ENCODE measurements around the gene PILRA.
"Not testable (repeated sequence)": the region's sequence is repeated elsewhere in the genome, so short reads cannot be mapped to it uniquely, and the experiment has no call there.

The PILRA gene

DNA sequence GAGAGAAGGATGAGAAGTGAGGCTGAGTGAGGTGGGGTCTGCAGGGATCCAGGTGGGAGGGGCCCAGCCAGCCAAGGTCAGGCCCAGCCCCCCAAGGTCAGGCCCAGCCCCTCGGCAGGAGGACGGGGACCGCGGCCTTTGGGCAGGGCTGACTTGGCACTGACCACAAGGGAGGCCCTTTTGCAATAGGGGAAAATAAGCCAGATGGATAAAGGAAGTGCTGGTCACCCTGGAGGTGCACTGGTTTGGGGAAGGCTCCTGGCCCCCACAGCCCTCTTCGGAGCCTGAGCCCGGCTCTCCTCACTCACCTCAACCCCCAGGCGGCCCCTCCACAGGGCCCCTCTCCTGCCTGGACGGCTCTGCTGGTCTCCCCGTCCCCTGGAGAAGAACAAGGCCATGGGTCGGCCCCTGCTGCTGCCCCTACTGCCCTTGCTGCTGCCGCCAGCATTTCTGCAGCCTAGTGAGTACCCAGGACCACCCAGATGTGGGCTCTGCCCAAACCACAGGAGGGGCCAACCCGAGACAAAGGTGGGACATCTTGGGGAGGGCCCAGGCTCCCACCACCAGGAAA lies at the start of gene PILRA:
Gene PILRA, plus strand, starts transcription at position 227 of the 571 bp plus-strand sequence. Its CDS starts 170 bp downstream, at position 397.
- DNase-seq, result peak in 1 of 2 donors; percentile 65

DNA sequence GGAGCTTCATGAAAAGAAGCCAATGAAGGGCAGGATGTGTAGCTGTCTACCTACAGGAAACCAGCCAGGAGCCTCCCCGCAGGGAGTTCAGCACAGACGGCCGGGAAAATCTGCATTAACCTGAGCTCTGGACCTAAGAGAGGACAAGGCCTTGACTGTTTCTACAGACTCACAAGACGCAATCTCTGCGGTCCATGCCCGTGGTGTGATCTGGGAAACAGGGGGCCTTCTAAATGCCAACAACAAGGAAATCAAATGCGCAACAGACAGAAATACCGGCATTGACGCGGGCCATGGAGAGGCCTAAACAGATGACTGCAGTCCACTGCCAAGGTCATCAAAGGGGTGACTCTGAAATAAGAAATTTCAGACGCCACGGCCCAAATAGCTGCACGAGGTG lies 49.1 kb upstream of the PILRA start:
- DNase-seq, result not testable (repeated sequence)

DNA sequence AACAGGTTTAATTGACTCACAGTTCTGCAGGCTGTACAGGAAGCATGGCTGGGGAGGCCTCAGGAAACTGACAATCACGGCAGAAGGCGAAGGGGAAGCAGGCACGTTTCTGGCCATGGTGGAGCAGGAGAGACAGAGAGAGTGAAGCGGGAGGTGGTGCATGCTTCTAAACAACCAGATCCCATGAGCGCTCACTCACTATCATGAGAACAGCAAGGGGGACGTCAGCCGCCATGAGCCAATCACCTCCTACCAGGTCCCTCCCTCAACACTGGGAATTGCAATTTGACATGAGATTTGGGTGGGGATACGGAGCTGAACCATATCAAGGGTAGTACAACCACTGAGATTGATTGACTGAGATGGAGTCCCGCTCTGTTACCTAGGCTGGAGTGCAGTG lies 47.6 kb upstream of the PILRA start:
- not testable (repeated sequence) for DNase-seq

DNA sequence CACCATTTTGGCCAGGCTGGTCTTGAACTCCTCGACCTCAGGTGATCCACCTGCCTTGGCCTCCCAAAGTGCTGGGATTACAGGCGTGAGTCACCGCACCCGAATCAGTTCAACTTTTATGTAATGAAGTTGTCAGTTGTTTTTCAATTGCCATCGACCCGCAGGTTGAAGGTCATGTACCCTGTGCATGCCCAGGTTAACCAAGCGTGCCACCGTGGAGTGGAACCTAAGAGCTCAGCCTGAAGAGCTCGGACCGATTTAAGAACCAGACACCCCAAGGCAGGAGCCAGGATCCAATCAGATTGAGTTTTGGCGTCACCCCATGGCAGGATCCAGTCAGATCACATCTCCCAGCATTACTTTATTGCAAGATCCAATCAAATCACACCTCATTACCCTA lies 46.4 kb upstream of the PILRA start:
- DNase-seq, result not testable (repeated sequence)

DNA sequence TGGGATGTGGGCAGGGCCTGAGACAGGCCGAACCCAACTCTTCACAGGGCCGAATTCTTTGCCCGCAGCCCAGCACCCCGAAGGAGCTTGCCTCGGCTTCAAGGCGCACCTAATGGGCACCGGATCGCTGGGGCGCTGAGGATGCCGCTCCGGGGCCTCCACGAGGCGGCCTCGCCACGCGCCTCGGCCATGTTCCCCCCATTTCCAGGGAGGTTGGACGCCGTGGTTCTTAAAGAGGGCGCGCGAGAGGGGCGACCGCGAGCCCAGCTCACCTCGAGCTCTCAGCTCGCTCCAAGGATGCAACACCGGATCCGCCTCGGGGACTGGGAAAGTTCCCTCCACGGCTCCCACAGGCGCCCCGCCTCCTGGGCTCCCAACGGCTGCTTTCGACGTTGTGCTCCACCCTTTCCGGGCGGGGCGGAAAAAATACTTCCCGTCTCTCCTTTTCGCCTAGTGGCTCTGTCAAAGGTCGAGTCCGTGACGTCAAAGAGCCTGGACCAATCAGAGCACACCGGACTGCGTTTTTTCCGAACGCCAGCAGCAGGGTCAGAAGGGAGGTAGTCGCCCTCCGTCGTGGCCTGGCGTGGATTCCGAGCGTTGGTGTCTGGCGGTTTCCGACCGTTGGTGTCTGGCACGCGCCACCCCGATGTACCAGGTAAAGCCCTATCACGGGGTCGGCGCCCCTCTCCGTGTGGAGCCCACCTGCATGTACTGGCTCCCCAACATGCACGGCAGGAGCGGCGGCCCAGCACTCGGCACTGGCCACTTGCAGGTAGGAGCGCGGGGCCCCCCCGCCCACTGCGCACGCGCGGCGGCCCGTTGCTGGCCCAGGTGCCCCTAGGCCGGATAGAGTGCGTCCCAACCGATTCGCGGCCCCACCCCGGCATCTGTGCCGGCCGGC lies 37.5 kb upstream of the PILRA start:
- DNase-seq, result peak; percentile 92 to 93

DNA sequence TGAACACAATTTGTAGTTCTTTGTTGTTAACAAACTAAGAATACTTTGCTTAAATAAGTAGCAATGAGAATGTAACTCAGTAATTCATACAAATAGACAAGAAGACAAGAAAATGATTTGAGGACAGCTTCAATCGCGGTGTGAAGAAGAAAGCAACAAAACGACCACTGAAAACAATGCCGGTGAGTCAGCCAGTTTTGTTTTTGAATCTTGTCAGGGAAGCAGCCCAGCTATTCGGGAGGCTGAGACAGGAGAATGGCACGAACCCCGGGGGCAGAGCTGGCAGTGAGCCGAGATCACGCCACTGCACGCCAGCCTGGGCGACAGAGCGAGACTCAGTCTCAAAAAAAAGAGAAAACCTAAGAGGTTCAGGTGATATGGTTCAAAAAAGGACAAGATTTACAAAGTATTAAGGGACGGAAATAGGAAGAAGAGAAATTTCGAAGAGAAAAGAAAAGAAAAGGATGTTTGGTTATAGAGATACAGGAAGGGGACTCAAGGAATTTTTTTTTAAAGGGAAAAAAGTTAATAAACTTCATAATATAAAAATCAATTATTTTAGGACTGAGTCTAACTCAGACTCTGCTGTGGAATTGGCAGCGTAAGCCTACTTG lies 35.1 kb upstream of the PILRA start:
- not testable (repeated sequence) for DNase-seq

DNA sequence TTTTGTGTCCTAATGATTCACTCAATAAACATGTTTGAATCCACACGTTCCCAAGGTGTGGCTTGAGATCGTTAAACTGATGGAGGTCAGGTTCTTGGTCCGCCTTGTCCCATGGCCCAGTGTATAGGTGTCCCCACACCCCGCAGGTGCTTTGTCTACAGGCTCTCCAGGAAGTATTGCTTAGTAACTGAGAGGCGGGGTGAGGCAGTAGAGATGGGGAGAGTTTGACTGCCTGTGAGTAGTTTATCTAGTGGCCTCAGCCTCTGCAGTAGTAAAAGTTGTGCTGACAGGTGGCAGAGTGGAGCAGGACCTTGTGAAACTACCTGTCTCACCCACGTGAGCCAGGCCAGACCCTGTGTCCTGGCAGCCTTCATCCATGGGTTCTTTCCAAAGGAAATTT lies 32.0 kb upstream of the PILRA start:
- DNase-seq, result not testable (repeated sequence)

DNA sequence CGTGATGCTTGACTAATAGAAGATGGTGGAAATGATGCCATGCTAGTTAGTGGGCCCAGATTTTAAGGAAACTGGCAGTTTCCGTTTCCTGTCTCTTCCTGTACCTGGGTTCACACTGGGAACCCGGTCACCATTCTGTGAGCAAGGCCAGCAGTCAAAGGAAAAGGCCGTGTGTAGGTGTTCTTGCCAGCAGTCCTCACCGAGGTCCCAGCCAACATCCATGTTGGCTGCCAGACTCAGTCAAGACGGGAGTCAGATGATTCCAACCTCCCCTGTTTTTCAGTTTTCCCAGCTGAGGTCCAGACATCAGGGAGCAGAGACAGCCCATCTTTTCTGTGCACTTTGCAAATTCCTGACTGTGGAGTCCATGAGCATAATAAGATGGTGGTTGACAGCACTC lies 30.5 kb upstream of the PILRA start:
- no peak for DNase-seq

DNA sequence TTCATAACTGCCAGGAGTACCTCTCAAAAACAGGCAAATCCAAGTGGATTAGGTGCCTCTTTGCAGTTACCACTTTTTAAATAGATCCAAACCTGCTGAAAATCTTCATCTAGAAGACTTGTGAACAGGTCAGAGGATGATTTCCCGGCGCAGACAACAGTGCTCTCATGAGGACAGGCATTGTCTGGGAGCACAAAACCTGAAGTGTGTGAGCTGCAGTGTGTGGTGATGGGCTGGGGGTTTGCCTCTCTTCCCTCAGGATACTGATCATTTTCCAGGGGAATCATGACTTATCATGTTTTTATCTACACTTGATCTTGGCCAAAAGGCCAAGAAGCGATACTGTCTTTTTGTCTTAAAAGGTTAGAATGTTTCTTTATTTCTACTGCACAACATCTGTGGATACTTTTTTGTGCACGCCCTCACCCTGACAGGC lies 29.1 kb upstream of the PILRA start:
- DNase-seq, result not testable (repeated sequence)

DNA sequence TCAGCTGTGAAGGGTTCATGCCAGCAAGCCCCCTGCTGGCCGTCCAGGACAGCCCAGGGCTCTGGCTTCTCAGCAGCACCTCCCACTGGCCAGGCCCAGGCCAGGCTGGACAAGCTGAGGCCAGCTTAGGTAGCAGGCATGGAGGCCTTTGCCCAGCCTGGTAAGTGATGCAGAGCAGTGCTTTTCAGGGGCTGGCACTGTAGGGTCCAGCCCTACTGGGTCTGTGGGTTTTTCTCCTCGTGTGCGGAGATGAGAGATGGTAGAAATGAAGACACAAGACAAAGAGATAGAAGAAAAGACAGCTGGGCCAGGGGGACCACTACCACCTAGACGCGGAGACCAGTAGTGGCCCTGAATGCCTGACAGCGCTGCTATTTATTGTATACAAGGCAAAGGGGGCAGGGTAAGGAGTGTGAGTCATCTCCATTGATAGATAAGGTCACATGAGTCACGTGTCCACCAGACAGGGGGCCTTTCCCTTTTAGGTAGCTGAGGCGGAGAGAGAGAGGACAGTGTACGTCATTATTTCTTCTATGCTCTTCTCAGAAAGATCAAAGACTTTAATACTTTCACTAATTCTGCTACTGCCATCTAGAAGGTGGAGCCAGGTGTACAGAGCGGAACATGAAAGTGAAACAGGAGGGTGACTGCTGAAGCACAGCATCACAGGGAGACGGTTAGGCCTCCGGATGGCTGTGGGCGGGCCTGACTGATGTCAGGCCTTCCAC lies 28.6 kb upstream of the PILRA start:
- peak; percentile 94 to 97 for DNase-seq

DNA sequence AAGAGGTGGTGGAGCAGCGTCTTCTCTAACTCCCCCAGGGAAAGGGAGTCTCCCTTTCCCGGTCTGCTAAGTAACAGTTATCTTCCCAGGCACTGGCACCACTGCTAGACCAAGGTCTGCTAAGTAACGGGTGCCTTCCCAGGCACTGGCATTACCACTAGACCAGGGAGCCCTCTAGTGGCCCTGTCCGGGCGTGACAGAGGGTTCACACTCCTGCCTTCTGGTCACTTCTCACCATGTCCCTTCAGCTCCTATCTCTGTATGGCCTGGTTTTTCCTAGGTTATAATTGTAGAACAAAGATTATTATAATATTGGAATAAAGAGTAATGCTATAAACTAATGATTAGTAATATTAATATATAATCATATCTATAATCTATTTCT lies 28.0 kb upstream of the PILRA start:
- peak; percentile 77 to 81 for DNase-seq

DNA sequence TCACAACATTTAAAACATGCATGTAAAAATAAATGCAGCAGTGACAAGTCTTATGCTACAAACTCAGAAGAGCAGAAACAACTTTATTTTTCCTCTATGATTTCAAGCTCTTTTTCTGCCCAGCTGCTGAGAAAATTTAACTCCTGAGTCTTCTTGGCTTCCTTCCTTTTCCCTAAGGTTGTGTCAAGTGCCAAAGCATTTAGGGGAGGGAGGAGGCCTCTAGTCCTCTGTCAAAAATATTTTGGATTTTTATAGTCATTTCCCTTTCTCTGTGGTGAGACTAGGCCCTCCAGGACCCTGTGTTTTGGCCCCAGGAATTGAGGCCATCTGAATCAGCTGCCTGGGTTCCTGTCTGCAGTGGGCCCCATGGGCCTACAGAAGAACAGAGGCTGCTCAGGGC lies 26.4 kb upstream of the PILRA start:
- DNase-seq, result no peak

DNA sequence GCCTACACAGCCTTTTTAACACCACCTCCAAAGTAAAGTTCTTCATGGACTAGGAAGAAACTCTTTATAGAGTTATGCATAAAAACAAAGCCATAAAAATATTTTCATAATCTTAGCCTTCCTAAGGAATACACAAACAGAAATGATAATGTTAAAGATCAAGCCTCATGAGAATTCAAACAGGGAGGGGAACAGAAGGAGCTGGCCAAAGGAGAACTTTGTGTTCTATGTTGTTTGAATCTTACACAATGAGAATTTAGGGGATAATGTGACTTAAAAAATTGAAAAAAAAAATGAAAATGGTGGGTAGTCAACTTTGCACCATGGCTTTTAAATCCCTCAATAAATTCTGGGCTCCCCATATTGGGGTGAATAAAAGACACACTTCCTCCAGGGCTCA lies 24.5 kb upstream of the PILRA start:
- DNase-seq, result no peak

DNA sequence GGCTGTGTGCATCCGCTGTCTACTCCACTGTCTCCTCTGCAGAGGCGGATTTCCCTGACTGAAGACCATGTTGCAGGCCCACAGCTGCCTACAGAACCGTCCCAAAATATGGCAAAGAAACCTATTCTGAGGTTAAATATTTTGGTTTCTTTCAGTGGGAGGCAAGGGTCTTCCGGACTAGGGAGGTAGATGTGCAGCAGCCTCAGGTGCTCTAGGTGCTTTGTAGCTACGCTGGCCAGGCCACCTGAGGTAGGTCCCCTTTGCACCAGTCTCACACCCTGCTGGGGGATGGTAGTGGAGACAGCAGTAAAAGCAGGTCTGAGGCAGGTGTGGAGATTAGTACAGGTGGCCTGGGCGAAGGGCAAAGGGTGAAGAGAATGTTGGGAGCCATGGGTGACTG lies 23.5 kb upstream of the PILRA start:
- no peak for DNase-seq

DNA sequence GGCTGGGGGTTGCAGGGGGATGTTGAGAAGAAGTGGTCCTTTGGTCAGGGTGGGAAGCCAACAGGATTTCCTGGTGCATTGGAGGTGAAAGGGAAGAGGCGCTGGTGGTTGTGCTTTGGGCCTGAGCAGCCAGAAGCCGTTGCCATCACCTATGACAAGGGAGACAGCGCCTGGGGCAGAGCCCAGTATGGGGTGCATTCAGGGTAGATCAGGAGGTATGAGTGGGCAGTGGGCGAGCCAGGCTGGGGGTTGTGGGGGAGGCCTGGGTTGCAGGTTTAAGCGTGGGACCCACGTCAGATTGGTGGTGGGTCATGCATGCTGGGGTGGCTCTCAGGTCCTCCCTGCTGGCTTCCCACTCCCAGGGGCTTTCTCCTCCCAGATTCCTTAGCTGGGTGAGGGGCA lies 21.6 kb upstream of the PILRA start:
- DNase-seq, result no peak

DNA sequence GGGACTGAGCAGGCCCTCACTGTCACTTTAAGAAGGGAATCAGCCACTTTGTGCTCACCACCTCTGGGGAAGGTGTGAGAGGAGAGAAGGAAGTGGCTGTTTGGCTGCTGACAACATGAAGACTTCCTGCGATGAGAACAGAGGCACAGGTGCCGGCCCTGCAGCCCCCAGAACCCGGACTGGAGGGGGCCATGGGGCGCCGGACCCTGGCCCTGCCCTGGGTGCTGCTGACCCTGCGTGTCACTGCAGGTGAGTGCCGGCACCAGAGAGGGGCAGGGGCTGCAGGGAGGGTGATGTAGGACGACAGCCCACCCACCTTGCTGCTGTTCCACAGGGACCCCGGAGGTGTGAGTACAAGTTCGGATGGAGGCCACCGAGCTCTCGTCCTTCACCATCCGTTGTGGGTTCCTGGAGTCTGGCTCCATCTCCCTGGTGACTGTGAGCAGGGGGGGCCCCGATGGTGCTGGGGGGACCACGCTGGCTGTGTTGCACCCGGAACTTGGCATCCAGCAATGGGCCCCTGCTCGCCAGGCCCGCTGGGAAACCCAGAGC lies 21.0 kb upstream of the PILRA start:
- DNase-seq, result not testable (repeated sequence)

DNA sequence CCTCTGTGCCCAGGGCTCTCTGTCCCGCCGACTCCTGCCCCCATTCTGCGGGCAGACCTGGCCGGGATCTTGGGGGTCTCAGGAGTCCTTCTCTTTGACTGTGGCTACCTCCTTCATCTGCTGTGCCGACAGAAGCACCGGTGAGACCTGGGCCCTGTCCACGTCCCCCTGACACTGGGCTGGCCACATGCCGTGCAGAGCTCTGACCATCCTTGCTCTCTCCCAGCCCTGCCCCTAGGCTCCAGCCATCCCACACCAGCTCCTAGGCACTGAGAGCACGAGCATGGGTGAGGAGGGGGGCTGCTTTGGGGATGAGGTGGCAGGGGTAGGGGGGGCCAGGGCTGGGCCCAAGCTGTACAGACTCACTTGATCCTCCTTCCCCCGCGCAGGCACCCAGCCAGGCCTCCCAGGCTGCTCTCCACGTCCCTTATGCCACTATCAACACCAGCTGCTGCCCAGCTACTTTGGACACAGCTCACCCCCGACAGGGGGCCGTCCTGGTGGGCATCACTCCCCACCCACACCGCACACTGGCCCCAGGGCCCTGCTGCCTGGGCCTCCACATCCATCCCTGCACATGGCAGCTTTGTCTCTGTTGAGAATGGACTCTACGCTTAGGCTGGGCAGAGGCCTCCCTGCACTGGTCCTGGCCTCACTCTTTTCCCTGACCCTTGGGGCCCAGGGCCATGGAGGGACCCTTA lies 20.2 kb upstream of the PILRA start:
- no peak for DNase-seq

DNA sequence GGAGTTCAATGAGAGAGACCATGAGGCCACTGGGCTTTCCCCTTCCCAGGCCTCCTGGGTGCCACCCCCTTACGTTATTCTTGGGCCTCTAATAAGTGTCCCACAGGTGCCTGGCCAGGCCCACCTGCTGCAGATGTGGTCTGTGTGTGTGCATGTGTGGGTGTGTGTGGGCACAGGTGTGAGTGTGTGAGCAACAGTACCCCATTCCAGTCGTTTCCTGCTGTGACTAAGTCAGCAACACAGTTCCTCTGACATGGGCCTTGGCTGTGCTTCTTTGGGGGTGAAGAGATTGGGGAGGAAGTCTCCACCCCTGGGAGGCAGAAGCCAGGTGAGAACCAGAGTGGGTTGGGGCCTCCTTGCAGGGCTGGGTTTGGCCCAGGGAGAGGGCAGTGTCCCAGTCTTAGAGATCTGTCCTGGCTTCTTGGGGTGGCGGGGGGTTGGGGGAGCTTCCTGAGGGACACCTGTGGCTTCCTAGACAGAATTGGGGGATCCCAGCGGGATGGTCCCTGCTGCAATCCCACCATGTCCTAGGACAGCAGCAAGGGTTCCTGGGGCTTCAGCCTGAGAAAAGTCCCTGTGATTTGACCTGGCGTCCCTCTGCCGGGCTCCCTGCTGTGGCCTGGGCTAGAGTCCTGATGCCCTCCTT lies 19.5 kb upstream of the PILRA start:
- DNase-seq, result peak; percentile 39 to 49

DNA sequence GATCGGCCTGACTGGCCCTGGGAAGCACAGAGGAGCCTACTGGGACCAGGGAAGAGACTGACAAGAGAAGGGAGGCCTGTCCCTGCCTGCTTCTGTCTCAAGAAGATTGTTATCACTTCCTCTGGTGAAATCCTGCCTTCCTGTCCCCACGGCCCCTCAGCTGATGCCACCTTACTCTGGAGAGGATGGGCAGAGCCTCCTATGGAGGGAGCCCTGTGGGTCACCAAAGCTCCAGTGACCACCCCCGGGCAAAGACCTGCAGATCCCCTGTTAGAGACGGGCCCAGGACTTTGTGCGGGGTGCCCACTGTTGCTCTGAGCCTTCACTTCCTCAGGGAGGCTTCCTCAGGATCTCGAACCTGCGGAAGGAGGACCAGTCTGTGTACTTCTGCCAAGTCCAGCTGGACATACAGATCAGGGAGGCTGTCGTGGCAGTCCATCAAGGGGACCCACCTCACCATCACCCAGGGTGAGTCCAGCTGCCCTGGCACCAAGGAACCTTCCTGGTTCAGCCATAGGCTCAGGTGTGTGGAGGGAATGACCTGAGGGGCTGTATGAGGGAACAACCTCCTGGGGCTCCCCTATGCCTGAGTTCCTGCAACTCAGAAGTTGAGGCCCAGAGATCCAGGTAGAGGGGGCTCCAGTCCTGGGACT lies 16.7 kb upstream of the PILRA start:
- no peak for DNase-seq

DNA sequence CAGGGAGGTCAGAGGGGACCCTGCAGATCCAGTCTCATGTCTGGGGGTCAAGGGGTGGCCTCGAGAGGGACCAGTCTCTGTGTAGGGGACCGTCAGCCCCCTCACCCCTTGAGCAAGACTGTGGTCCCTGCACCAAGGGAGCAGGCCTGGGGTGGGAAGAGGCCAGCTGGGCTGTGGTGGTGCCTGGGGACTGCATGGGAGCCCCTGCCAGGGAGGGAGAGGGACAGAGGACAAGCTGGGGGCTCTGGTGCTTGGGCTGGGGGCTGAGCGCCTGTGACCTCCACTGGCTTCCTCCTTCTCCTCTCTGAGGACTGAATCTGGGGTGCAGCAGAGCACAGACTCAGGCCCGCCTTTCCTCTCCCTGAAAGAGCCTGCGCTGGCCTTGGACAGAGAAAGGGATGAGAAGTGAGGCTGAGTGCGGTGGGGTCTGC lies 16.1 kb upstream of the PILRA start:
- DNase-seq, result no peak
